HG03045 (cell line): ENCODE results near the gene BHMT.
"Not testable (repeated sequence)": the region's sequence is repeated elsewhere in the genome, so short reads cannot be mapped to it uniquely, and the experiment has no call there.

Experiments
- ATAC-seq: cut with Tn5 transposase; IDR thresholded peaks from one replicate; pipeline ENCODE4 v1.9.1; 2021; ENCODE audit warnings: mild to moderate bottlenecking, moderate library complexity; ENCODE audit not compliant: unreplicated experiment

Gene BHMT

GRCh38 chr5:79168031-79168430, 56.4 kb downstream of the BHMT start:
- ATAC-seq, result no peak

GRCh38 chr5:79170661-79171060, 59.1 kb downstream of the BHMT start:
- no peak for ATAC-seq

GRCh38 chr5:79171635-79172245, 60.1 kb downstream of the BHMT start:
- ATAC-seq, result no peak

- no peak for ATAC-seq
These were observed 60.7 kb downstream of the BHMT start for GRCh38 chr5:79172269-79172668.

- ATAC-seq, result no peak
These were observed 62.0 kb downstream of the BHMT start for GRCh38 chr5:79173626-79174025.

- ATAC-seq, result not testable (repeated sequence)
These were observed 68.8 kb downstream of the BHMT start for GRCh38 chr5:79180449-79180848.

GRCh38 chr5:79181419-79182022, 69.9 kb downstream of the BHMT start:
- ATAC-seq, result no peak
